Stimulated activated CD8-positive, alpha-beta memory T cell treated with anti-CD3 and anti-CD28 coated beads, Interleukin-12 subunit alpha, Interleukin-12 subunit beta, amount 100 ng/mL, for 4 hours (primary cell): ENCODE measurements around the gene GMIP.
A peak's percentile ranks its signal among the peaks of the same experiment; 100 is the strongest.

Source experiments
- DNase-seq: peaks from one replicate; pipeline ENCODE4 v3.0.0-alpha.2; 2020; ENCODE audit warnings: low read depth

Gene GMIP

DNA sequence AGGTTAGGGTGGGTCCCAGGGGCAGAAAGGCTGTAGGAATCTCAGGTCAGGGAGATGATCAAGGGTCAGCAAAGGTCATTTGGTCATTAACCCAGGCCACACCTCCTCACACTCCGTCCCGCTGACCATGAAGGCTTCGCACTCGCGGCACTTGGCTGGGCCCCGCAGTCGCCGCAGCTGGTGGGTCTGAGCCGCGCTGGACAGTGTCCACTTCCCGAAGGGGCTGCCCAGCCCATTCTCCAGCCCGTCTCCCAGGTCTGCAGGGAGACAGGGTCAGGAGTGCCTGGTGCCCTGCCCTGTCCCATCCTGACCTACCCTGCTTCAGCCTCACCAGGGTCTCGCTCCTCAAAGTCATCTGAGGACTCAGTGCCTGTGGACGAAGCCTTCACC, 8.1 kb downstream of the GMIP start:
- no peak for DNase-seq

DNA sequence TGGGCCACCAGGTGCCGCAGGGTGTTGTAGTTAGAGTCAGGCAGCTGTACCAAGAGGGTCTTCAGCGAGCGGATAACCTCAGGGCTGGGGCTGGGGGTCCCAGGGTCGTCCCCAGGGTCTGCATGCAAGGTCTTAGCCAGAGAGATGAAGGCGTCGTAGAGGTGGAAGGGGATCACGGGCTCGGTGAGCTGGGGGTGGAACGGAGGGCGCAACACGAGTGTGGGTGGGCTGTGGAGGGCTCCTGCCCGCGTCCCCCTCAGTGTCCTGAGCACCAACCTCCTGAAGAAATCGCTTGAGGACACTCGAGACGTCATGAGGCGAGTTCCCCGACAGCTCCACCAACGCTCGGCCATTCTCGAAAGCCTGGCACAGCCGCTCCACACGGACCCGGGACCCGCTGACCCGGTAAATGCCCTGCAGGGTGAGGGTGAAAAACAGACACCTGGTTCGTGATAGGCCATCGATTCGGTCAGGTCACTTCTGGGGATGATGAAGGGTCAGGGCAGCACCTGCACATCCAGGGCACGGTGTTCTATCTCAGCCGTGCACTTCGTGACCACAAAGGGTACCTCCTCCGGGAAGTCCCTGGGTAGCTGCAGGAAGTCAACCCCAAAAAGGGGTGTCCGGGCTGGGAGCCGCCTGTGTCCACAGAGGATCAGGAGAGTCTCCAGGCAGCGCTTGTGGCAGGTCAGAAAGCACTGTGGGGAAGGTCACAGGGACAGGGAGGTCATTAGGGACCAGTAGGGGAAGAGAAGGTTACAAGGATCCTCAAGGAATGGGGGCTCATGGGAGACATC, 8.7 kb downstream of the GMIP start:
- no peak for DNase-seq

GRCh38 chr19:19633711-19634515, 9.5 kb downstream of the GMIP start:
- no peak for DNase-seq

DNA sequence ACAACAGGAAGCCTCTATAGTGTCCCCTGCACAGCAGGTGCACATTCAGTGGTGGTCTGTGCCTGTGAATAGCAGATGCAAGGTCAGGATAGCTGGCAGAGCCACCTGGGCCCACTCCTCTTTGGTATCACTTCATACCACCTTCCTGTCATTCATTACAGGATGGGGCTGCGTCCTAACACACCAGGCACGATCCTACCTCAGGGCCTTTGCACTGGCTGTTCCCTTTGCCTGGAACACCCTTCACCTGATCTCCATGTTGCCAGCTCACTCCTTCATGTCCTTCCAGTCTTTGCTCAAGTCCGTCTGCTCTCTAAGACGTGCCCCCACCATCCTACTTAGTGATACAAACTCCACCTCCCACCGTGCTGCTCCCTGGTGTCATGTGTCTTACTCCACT, 10.8 kb downstream of the GMIP start:
- no peak for DNase-seq

- no peak for DNase-seq
Measured at GRCh38 chr19:19631346-19631745, 12.1 kb downstream of the GMIP start.

- DNase-seq: no peak
Measured at GRCh38 chr19:19630426-19630825, 13.0 kb downstream of the GMIP start.

DNA sequence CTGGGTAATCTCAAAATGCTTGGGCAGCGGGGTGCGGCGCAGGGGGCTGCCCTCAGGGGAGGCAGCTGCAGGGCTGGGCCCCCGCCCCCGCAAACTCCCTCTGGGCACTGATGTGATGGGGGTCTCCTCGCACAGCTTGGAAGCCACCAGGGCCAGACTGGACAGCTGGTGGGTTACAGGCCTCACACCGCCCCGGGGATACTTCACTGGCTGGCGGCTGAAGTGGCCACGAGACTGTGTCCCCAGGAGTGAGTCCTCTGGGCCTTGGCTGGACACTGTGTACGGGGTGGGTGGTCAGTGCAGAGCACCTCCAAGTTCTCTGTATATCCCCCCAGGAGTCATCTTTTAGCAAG, 13.4 kb downstream of the GMIP start:
- no peak for DNase-seq

DNA sequence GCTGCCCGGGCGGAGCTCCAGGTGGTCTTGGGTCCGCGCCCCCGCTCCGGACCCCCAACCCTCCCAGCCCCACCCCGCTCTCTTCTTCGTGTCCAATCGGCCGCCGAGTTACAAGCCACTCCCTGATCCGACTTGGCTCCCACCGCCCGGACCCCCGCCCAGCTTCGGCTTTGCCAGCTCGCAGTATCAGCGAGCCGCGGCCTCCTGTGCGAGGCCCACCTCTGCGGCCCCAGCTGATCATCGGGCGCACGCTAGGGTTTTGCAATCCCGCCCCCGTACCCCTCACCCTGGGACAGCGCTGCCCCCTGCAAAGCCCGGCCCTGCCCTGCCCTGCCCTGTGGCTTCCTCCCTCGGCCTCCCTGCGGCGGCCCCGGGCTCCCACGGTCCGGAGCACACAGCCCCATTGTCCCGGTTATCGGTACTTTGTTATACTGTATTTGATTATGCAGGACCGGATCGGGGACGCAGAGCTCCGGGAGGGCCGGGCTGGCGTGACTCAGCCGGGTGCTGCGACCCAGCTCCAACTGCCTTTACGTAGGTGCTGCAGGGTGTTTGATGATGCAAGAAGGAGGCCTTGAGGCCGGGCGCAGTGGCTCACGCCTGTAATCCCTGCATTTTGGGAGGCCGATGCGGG, 14.8 kb downstream of the GMIP start:
- peak; percentile 45 for DNase-seq

DNA sequence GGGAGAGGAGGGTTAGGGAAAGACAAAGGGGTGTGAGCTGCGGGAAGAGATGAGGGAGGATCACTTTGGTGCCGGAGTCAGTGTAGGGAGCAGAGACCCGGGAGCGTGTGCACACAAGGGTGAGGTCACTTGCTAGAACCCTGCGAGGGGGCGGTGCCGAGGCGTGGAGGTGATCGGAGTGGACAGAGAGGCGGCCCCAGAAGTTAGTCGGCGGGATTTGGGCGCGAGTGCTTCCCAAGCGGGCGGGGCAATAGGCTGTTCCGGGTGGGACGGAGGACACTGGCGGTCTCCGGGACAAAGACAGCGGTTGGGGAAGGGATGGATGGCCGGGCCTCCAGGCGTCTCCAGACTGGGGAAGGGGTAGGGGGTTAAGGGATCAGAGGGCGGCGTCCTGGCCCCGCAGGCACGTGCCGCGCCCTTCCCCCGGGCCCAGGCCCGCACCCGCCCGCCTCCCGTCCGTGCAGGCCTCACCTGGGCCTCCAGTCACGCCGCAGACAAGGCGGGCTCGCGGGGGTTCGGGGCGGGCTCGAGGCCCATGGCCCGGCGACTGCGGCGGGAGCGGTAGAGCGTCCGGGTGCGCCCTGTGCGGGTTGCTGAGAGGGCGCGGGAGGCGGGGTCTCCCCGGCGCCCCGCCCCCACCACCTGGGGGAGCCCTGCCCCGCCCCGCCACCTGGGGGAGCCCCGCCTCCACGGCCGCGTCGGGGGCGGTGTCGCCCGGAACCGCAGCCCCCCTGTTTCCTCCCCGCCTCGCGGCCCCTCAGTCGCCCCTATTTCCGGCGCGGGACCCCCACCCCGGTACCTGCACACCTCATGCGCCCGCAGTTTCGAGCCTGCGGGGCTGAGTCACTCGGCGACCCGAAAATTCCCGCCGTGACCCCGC, 15.6 kb downstream of the GMIP start, which contains the start of gene LPAR2:
Gene LPAR2 (minus strand): TSS at position 600 of the 880 bp plus-strand sequence. CDS start 945 bp downstream, outside the sequence.
- DNase-seq: peak; percentile 74

DNA sequence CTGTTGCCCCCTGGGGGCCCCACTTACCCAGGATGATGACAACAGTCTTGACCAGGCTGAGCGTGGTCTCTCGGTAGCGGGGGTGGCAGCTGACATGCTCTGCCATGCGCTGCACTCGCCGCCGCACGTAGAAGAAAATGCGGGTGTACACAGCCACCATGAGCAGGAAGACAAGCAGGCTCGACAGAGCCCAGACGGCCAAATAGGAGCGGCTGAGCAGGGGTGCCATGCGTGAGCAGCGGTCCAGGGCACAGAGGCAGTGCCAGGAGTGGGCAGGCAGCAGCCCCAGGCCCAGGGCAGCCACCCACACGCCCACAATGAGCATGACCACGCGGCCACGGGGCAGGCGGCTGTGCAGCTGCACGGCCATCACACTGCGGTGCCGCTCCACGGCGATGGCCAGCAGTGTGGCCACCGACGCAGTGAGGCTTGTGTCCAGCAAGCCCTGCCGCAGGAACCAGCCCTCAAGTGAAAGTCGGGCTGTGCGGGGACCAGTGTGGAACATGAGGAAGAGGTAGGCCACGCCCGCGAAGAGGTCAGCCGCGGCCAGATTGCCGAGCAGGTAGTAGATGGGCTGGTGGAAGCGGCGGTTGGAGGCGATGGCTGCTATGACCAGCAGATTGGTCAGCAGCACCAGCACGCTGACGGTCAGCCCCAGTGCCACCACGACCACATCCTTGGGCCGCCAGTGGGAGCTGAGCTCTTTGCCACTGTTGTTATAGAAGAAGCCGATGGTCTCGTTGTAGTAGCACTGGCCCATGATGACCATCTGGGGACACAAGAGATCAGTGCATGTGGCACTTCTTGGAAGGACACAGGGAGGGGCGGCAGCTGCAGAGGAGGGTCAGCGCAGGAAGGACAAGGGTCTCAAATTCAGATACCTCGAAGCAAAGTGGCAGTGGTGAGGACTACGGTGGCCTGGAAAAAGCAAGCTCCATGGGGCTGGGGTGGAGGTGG, 16.7 kb downstream of the GMIP start:
- no peak for DNase-seq

DNA sequence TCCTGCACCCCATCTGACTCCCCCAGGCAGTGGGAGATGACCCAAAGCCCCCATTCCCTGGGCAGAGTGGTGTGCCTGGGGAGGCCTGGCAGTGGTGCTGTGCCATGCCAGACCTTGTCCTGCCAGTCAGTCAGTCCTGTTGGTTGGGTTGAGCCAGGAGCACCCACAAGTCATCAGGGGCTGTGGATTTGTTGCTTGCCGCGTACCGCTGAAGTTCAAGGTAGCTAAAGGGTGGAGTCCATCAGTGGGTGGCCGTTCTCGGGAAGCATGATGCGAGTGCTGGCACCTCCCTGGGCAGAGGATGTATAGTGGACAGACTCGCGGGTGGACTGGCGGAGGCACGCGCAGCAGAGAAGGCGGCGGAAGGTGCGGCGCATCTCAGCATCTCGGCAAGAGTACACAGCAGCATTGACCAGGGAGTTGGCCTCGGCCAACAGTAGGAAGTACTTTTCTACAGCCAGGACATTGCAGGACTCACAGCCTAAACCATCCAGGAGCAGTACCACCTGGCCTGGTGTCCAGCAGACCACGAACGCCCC, 19.4 kb downstream of the GMIP start:
- DNase-seq: no peak

DNA sequence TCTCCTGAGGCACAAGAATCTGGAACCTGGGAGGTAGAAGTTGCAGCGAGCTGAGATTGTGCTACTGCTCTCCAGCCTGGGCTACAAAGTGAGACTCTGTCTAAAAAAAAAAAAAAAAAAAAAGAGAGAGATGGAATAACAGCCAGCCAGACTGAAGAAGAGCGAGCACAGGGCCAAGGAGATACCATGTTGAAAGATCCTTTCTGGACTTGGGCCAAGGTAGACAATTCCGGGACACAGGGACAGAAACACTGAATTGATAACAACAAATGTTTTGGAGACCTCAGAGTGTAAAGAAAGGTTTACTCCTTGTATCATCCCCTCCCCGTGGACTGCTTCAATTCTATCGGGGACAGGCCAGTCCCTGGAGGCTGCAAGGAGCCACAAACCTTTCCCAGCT, 20.1 kb downstream of the GMIP start:
- DNase-seq: no peak

DNA sequence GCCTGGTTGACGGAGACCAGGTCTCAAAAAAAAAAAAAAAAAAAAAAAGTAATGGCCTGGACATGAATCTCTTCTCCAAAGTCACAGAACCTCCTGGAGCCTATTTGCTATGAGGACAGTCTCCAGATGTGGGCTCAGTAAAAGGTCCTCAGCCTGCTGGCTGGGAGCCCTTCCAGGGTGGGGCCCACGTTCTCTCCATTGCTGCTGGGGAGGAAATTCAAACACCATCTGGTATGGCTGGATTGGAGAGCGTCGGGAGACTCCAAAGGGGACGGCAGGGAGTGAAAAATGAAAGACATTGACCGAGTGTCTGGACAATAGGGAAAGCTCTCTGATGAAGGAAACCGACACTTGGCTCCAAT, 23.6 kb downstream of the GMIP start:
- no peak for DNase-seq

GRCh38 chr19:19619181-19619848, 24.1 kb downstream of the GMIP start:
- DNase-seq: no peak

- peak; percentile 98 for DNase-seq
Measured at GRCh38 chr19:19618219-19619051, 25.0 kb downstream of the GMIP start, which contains the start of gene PBX4. Gene PBX4 (minus strand): TSS chr19:19618687. CDS start chr19:19618629, 58 bp downstream.

GRCh38 chr19:19615086-19615485, 28.4 kb downstream of the GMIP start:
- DNase-seq: no peak

GRCh38 chr19:19613506-19613905, 30.0 kb downstream of the GMIP start:
- DNase-seq: no peak

DNA sequence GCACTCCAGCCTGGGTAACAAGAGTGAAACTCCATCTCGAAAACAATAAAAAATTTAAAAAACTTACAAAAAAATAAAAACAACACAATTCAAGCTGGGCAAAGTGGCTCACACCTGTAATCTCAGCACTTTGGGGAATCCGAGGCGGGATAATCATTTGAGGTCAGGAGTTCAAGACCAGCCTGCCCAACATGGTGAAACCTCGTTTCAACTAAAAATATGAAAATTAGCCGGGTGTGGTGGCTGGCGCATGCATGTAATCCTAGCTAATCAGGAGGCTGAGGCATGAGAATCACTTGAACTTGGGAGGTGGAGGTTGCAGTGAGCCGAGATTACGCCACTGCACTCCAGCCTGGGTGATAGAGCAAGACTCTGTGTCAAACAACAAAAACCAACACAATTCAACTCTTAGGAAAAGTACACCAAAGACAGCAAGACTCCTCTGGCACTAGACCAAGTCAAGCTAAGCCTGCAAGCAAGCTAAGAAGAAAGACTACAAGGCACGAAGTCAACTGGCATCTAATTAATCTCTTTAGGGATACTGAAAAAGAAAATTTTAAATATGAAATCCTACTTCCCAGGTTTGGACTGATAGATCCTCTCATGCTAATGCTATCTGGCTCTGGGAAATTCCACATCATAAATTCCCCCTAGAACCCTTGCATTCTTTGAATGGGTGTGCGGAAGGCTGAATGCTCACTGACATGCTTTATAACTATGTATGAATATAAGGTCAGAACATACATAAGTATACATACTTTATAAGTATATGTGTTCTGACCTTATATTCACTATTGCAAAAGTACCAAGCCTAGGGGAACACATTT, 32.9 kb downstream of the GMIP start:
- no peak for DNase-seq
